Measurements from ENCODE around the gene FMO1. TPM values are rescaled to one million over a fixed set of nuclear protein-coding genes. Genes with fewer than 3 reads are reported as not detected.
A peak's percentile ranks its signal among the peaks of the same experiment; 100 is the strongest.

Gene FMO1
- total RNA-seq, 4 donors from 2014 or later, result 0.36 TPM; not detected in 3

DNA sequence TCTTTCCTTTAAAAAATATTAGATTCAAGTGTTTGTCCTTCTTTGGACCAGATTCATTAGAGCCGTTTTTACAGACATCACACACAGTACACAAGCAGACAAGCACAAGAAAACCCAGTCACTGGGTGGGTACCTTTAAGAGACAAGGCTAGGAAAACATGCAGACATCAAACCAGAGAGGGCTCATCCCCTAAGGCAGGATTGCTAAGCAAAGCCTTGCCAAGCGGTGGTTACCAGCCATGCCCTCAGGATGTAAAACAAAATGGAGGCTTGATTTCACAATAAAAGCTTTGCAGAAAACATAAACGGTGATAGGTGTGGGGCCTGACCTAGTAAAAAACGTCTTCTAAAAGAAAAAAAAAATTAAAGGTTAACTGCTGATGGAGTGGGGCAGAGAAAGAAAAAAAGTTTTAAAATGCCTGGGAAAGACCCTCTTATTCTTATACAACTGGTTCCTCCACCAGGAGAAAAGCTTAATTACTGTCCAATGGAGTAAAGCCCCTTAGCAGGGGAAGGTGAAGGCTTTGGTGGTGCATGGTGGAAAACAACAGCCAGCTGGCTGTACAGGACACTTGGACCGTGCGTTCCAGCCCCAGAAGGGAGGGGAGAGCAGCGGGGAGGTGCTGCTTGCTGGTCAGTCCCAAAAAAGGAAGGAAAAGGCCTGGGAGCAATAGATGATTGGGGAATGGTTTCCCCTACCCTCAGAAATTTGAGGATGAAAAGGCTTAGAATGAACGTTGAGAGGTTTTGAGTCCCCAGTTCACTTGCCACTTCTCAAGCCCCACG, 30.4 kb upstream of the FMO1 start:
- intact Hi-C loops (cut with DNase I; ENCODE audit: low total_unique reads) (no loop called here), in situ Hi-C loops (cut with MboI; ENCODE audit: low sequenced_read_pairs in 4 of 4) (no loop called here)
- Histone ChIP-seq H3K27ac (no peak overlapping the region), H3K4me3 (no peak overlapping the region), H3K36me3 (no peaks in the 10 kb centered on the region), H3K9me3 (no peaks in the 10 kb centered on the region), H3K4me1 (peaks cover 0 to 4% of the 10 kb centered on the region in 2 donors), H3K27me3 (no peaks in the 10 kb centered on the region)
- DNase-seq, result no peak
- TF ChIP-seq, protein P1, sequence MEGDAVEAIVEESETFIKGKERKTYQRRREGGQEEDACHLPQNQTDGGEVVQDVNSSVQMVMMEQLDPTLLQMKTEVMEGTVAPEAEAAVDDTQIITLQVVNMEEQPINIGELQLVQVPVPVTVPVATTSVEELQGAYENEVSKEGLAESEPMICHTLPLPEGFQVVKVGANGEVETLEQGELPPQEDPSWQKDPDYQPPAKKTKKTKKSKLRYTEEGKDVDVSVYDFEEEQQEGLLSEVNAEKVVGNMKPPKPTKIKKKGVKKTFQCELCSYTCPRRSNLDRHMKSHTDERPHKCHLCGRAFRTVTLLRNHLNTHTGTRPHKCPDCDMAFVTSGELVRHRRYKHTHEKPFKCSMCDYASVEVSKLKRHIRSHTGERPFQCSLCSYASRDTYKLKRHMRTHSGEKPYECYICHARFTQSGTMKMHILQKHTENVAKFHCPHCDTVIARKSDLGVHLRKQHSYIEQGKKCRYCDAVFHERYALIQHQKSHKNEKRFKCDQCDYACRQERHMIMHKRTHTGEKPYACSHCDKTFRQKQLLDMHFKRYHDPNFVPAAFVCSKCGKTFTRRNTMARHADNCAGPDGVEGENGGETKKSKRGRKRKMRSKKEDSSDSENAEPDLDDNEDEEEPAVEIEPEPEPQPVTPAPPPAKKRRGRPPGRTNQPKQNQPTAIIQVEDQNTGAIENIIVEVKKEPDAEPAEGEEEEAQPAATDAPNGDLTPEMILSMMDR (IDR thresholded peaks at IDR 0.05 in 4 of 5, conservative IDR thresholded peaks at IDR 0.05 in 1 of 5), result no peak
- no peak for TF ChIP-seq POLR2A (IDR thresholded peaks at IDR 0.05)
- ATAC-seq, result no peak

GRCh38 chr1:171218661-171219060, 29.6 kb upstream of the FMO1 start:
- TF ChIP-seq POLR2A (IDR thresholded peaks at IDR 0.05), result no peak
- TF ChIP-seq, protein P1 (IDR thresholded peaks at IDR 0.05 in 4 of 5, conservative IDR thresholded peaks at IDR 0.05 in 1 of 5), result no peak
- peak overlapping the region in 1 of 4 donors; percentile 13 for H3K27ac ChIP-seq
- no peak for DNase-seq

DNA sequence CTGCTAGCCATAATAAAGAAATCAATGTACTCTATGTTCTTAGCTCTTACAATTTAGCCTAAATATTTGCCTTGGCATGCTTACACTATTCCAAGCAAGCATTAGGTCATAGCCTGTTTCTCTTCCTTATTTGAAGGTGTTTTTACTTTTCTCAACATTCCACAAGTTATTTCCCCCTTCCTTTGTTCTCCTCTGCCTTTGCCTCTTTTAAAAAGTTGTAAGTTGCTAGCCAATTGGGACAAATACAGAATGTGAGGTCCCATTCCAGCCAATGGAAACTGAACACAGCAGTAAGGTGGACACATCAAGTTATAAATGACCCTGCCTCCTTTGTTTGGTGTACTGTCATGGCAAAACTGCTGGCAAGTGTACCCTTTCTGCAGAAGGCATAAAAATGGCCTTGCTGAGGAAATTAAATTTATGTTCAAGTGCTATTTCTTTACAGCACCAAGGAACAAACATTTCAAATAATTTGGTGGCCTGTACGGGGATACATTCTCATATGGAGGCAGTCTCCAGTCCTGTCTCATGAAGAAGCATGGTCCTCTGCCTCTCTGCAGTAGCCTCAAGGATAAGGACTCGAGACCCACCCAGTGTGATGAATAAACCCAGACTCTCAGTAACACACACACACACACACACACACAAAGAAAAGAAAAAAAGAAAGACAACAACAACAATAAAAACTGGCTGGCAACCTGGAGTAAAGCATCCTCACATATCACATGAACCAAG, 28.8 kb upstream of the FMO1 start:
- Histone ChIP-seq H3K4me1 (peaks cover 0 to 8% of the 10 kb centered on the region in 2 donors), H3K27me3 (no peaks in the 10 kb centered on the region), H3K9me3 (no peaks in the 10 kb centered on the region), H3K27ac (no peak overlapping the region), H3K4me3 (no peak overlapping the region), H3K36me3 (no peaks in the 10 kb centered on the region)
- TF ChIP-seq, protein P1 (IDR thresholded peaks at IDR 0.05 in 4 of 5, conservative IDR thresholded peaks at IDR 0.05 in 1 of 5), result no peak
- no peak for TF ChIP-seq POLR2A (IDR thresholded peaks at IDR 0.05)
- intact Hi-C loops (cut with DNase I; ENCODE audit: low total_unique reads) (no loop called here), in situ Hi-C loops (cut with MboI; ENCODE audit: low sequenced_read_pairs in 4 of 4) (loop anchor here in 1 of 4 donors (10.0 kb wide), 1 partner anchor 135 kb away; no protein-coding TSS in a partner anchor)
- no peak for DNase-seq
- no peak for ATAC-seq

More at GRCh38 chr1:171218661-171219060, 29.6 kb upstream of the FMO1 start:
- no peak overlapping the region for H3K4me3 ChIP-seq
- H3K36me3 ChIP-seq, result no peaks in the 10 kb centered on the region
- peaks cover 0 to 8% of the 10 kb centered on the region in 2 donors for H3K4me1 ChIP-seq
- intact Hi-C loops (cut with DNase I; ENCODE audit: low total_unique reads), result no loop called here
- H3K27me3 ChIP-seq, result no peaks in the 10 kb centered on the region
- in situ Hi-C loops (cut with MboI; ENCODE audit: low sequenced_read_pairs in 4 of 4), result no loop called here
- H3K9me3 ChIP-seq, result no peaks in the 10 kb centered on the region
- ATAC-seq, result no peak

- TF ChIP-seq, protein P1 (IDR thresholded peaks at IDR 0.05 in 4 of 5, conservative IDR thresholded peaks at IDR 0.05 in 1 of 5), result no peak
- no peak for TF ChIP-seq POLR2A (IDR thresholded peaks at IDR 0.05)
- H3K4me3 ChIP-seq, result no peak overlapping the region
- no peak for ATAC-seq
These were observed 28.2 kb upstream of the FMO1 start for GRCh38 chr1:171220081-171220420.

More at GRCh38 chr1:171220081-171220420, 28.2 kb upstream of the FMO1 start:
- no peak for DNase-seq
- H3K4me1 ChIP-seq, result peaks cover 0 to 8% of the 10 kb centered on the region in 2 donors
- H3K36me3 ChIP-seq, result no peaks in the 10 kb centered on the region
- H3K27me3 ChIP-seq, result no peaks in the 10 kb centered on the region
- in situ Hi-C loops (cut with MboI; ENCODE audit: low sequenced_read_pairs in 4 of 4), result loop anchor here in 1 of 4 donors (10.0 kb wide), 1 partner anchor 135 kb away; no protein-coding TSS in a partner anchor
- peak overlapping the region; percentile 50 to 70 (median 55) for H3K27ac ChIP-seq
- H3K9me3 ChIP-seq, result no peaks in the 10 kb centered on the region
- intact Hi-C loops (cut with DNase I; ENCODE audit: low total_unique reads), result no loop called here
